Endothelial cell of umbilical vein (primary cell): ENCODE data around the gene ANXA2R. TPM values are rescaled to one million over a fixed set of nuclear protein-coding genes. Genes with fewer than 3 reads are reported as not detected.
"Not testable (repeated sequence)": the region's sequence is repeated elsewhere in the genome, so short reads cannot be mapped to it uniquely, and the experiment has no call there.

ENCODE experiments used
- BruUV-seq: library from RNA; stranded (reverse); fragments of 400-500 nt; replicated peaks from 2 replicates; lab custom pipeline; 2021; lab: Mats Ljungman, UMichigan
- CTCF ChIA-PET: fragments of 300-600, 350-600 bp; sonication (Branson Sonifier 250); formaldehyde crosslinking; loops from one replicate; lab custom pipeline; 2021; ENCODE audit warnings: antibody characterized with exemption, inconsistent platforms; lab: Charles Lee
- POLR2A ChIA-PET: fragments of 300-600, 350-600 bp; sonication (Branson Sonifier 250); formaldehyde crosslinking; loops from one replicate; lab custom pipeline; 2021; ENCODE audit warnings: antibody characterized with exemption, inconsistent platforms; lab: Charles Lee
- DNase-seq: peaks from one replicate; pipeline ENCODE4 v3.0.0-alpha.2; 2011; ENCODE audit warnings: low read depth, low spot score
- FAIRE-seq: peaks from 2 replicates; lab custom pipeline; 2011; peaks lifted over from hg19 to GRCh38; lab: Jason Lieb, UNC
- H2AFZ ChIP-seq: 2 replicates; pipeline ENCODE4 v1.6.0; 2012; ENCODE audit warnings: low read depth, low read length, control low read depth, inconsistent platforms
- H3K27ac ChIP-seq: 2 replicates; pipeline ENCODE4 v1.5.1; 2011; ENCODE audit warnings: low read depth, mild to moderate bottlenecking, control low read depth, low read length, moderate library complexity; ENCODE audit not compliant: insufficient read depth
- H3K27me3 ChIP-seq, 2 experiments: 2 replicates each; pipeline versions ENCODE4 v1.6.0 to v1.6.1; 2011; ENCODE audit warnings: low read length in 2 of 2, mixed read lengths in 1 of 2; ENCODE audit not compliant: control insufficient read depth in 2 of 2, insufficient read depth in 2 of 2
- H3K36me3 ChIP-seq, 2 experiments: 2 replicates in 1 of 2; 3 replicates in 1 of 2; pipeline ENCODE4 v1.5.1; 2011; ENCODE audit warnings: low read length in 2 of 2, mild to moderate bottlenecking in 1 of 2, moderate library complexity in 1 of 2; ENCODE audit not compliant: control insufficient read depth in 2 of 2, insufficient read depth in 2 of 2; ENCODE audit errors: extremely low read depth in 1 of 2
- H3K4me1 ChIP-seq: 3 replicates; pipeline ENCODE4 v1.5.1; 2011; ENCODE audit warnings: mild to moderate bottlenecking, low read length; ENCODE audit not compliant: control insufficient read depth, insufficient read depth; ENCODE audit errors: extremely low read depth
- H3K4me2 ChIP-seq: 2 replicates; pipeline ENCODE4 v1.6.1; 2011; ENCODE audit warnings: low read length, control low read depth, mixed read lengths; ENCODE audit not compliant: insufficient read depth
- H3K4me3 ChIP-seq, 3 experiments: fragments of 200-600 bp in 1 of 3; sonication (generic), shearing (Covaris generic) in 1 of 3; replicated peaks in 1 of 3; 2 replicates each; pipeline ENCODE4 v1.5.1; 2011 to 2016; ENCODE audit warnings: control low read depth in 3 of 3, low read length in 3 of 3, mild to moderate bottlenecking in 2 of 3, inconsistent platforms in 1 of 3, low read depth in 1 of 3, moderate library complexity in 1 of 3; ENCODE audit not compliant: insufficient read depth in 1 of 3
- H3K79me2 ChIP-seq: 2 replicates; pipeline ENCODE4 v1.6.0; 2012; ENCODE audit warnings: low read length, inconsistent platforms; ENCODE audit not compliant: control insufficient read depth, insufficient read depth
- H3K9ac ChIP-seq: replicated peaks from 2 replicates; pipeline ENCODE3; 2011; ENCODE audit warnings: low read length, control low read depth; ENCODE audit not compliant: insufficient read depth; ENCODE audit errors: extremely low read depth
- H3K9me1 ChIP-seq: replicated peaks from 3 replicates; pipeline ENCODE4 v1.6.0; 2011; ENCODE audit warnings: mild to moderate bottlenecking, low read length; ENCODE audit not compliant: control insufficient read depth, insufficient read depth; ENCODE audit errors: extremely low read depth
- H3K9me3 ChIP-seq: replicated peaks from 2 replicates; pipeline ENCODE4 v1.5.1; 2012; ENCODE audit warnings: low read length, inconsistent platforms; ENCODE audit not compliant: control insufficient read depth, insufficient read depth
- H4K20me1 ChIP-seq: replicated peaks from 2 replicates; pipeline ENCODE3; 2011; ENCODE audit warnings: mild to moderate bottlenecking, low read length; ENCODE audit not compliant: control insufficient read depth, insufficient read depth; ENCODE audit errors: extremely low read depth
- CTCF ChIP-seq, 2 donors: IDR thresholded peaks; 1 replicate in 1 of 2; 2 replicates in 1 of 2; pipeline ENCODE4 v1.5.1; 2011; ENCODE audit warnings: low read length in 2 of 2, mild to moderate bottlenecking in 2 of 2, moderate library complexity in 2 of 2, control low read depth in 1 of 2, inconsistent platforms in 1 of 2, low read depth in 1 of 2; ENCODE audit not compliant: insufficient read depth in 1 of 2; ENCODE audit errors: extremely low read depth in 1 of 2
- EZH2 ChIP-seq: IDR thresholded peaks from 2 replicates; pipeline ENCODE4 v1.6.1; 2012; ENCODE audit warnings: borderline replicate concordance, low read depth, mild to moderate bottlenecking, moderate library complexity, low read length, inconsistent platforms; ENCODE audit not compliant: severe bottlenecking
- FOS ChIP-seq: IDR thresholded peaks from 2 replicates; pipeline ENCODE4 v1.6.1; 2011; ENCODE audit warnings: mild to moderate bottlenecking, low read length, moderate library complexity, borderline replicate concordance; ENCODE audit not compliant: insufficient read depth
- GATA2 ChIP-seq: IDR thresholded peaks from 2 replicates; pipeline ENCODE4 v1.7.0; 2011; ENCODE audit warnings: low read depth, mild to moderate bottlenecking, moderate library complexity, mixed read lengths, low read length; ENCODE audit not compliant: insufficient read length, insufficient read depth
- JUN ChIP-seq: IDR thresholded peaks from 2 replicates; pipeline ENCODE4 v1.6.1; 2011; ENCODE audit warnings: borderline replicate concordance, low read depth; ENCODE audit not compliant: insufficient read length, insufficient read depth
- MAX ChIP-seq: IDR thresholded peaks from 2 replicates; pipeline ENCODE4 v1.6.1; 2011; ENCODE audit not compliant: insufficient read depth, insufficient read length
- MYC ChIP-seq: IDR thresholded peaks from one replicate; pipeline ENCODE4 v1.6.1; 2011; ENCODE audit warnings: mild to moderate bottlenecking, low read depth, low read length
- POLR2A ChIP-seq: IDR thresholded peaks from 2 replicates; pipeline ENCODE4 v1.6.1; 2012; ENCODE audit warnings: low read depth, mild to moderate bottlenecking, control low read depth, low read length
- POLR2AphosphoS5 ChIP-seq: IDR thresholded peaks from 2 replicates; pipeline ENCODE4 v1.6.1; 2012; ENCODE audit warnings: low read depth, mild to moderate bottlenecking, control low read depth, low read length, moderate library complexity; ENCODE audit not compliant: insufficient read depth
- dilution Hi-C: fragments of 300-500 bp; cut with MboI; formaldehyde crosslinking; loops from one replicate; pipeline ENCODE4 v1.15.0; 2019; ENCODE audit warnings: low sequenced_read_pairs; ENCODE audit not compliant: extremely low pct_ligation_motif_present
- intact Hi-C: fragments of 100-400 bp; cut with micrococcal nuclease; formaldehyde crosslinking; loops from one replicate; pipeline ENCODE4 v1.10.0; 2022
- polyA plus RNA-seq, 4 experiments: library from polyadenylated mRNA; depleted of rRNA in 3 of 4; stranded (reverse) in 3 of 4; unstranded in 1 of 4; fragments of >200 nt; gene quantifications; 2 replicates each; pipeline versions ENCODE4 v1.2.1 to v1.2.3, GENCODE V29; 2011 to 2012; ENCODE audit warnings: missing spikeins in 1 of 4
- total RNA-seq: library from RNA; stranded (reverse); gene quantifications from 2 replicates; pipeline ENCODE4 v1.2.3, GENCODE V29; 2021

Gene ANXA2R
- total and polyA plus RNA-seq, 2 donors (not counting 3 experiments of a cell fraction or from before 2014, with no cell fraction given): 6.6 to 10.4 TPM

DNA sequence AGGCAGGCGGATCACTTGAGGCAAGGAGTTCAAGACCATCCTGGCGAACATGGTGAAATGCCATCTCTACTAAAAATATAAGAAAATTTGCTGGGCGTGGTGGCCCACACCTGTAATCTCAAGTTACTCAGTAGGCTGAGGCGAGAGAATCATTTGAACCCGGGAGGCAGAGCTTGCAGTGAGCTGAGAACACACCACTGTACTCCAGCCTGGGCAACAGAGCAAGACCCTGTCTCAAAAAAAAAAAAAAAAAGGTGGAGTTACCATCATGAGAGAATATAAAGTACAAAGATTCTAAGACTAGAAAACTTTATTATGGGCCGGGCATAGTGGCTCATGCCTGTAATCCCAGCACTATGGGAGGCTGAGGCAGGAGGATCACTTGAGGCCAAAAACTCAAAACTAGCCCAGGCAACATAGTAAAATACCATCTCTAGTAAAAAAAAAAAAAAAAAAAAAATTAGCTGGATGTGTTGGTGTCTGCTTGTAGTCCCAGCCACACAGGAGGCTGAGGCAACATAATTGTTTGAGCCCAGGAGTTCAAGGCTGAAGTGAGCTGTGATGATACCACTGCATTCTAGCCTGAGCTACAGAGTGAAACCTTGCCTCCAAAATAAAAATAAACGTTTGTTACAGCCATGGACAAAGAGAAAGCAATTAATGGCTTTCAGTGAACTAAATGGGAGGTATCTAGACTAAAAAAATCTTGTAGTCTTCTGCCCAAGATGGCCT lies 12.9 kb downstream of the ANXA2R start:
- BruUV-seq: no TSS peak
- TF ChIP-seq JUN (no peak), FOS (no peak), GATA2 (no peak), MYC (no peak), EZH2 (no peak), MAX (no peak), POLR2AphosphoS5 (no peak), POLR2A (no peak), CTCF (IDR thresholded peaks at IDR 0.05; ENCODE audit: extremely low read depth in 1 of 2, insufficient read depth in 1 of 2, low read depth in 1 of 2, low read length in 2 of 2) (no peak)
- ChIA-PET POLR2A (interaction anchor here (0.6 kb wide), 1 partner anchor 34 kb away, joined by 6 read pairs; no protein-coding TSS in a partner anchor), CTCF (interaction anchor here (0.7 to 3.7 kb wide), 2 partner anchors 7 to 34 kb away, joined by 3 to 31 read pairs; no protein-coding TSS in a partner anchor)
- intact Hi-C loops (no loop called here), dilution Hi-C loops (no loop called here)
- H3K36me3 ChIP-seq: no peaks in the 10 kb centered on the region
- H3K27me3 ChIP-seq: no peaks in the 10 kb centered on the region
- no peaks in the 10 kb centered on the region for H3K79me2 ChIP-seq
- H3K4me2 ChIP-seq: no peak overlapping the region
- no peaks in the 10 kb centered on the region for H4K20me1 ChIP-seq
- FAIRE-seq (no peak), DNase-seq (no peak)
- H3K9me1 ChIP-seq: no peaks in the 10 kb centered on the region
- no peak overlapping the region for H3K9ac ChIP-seq
- no peaks in the 10 kb centered on the region for H3K4me1 ChIP-seq
- no peak overlapping the region for H3K4me3 ChIP-seq
- no peak overlapping the region for H2AFZ ChIP-seq
- H3K9me3 ChIP-seq: no peaks in the 10 kb centered on the region
- H3K27ac ChIP-seq: no peak overlapping the region

DNA sequence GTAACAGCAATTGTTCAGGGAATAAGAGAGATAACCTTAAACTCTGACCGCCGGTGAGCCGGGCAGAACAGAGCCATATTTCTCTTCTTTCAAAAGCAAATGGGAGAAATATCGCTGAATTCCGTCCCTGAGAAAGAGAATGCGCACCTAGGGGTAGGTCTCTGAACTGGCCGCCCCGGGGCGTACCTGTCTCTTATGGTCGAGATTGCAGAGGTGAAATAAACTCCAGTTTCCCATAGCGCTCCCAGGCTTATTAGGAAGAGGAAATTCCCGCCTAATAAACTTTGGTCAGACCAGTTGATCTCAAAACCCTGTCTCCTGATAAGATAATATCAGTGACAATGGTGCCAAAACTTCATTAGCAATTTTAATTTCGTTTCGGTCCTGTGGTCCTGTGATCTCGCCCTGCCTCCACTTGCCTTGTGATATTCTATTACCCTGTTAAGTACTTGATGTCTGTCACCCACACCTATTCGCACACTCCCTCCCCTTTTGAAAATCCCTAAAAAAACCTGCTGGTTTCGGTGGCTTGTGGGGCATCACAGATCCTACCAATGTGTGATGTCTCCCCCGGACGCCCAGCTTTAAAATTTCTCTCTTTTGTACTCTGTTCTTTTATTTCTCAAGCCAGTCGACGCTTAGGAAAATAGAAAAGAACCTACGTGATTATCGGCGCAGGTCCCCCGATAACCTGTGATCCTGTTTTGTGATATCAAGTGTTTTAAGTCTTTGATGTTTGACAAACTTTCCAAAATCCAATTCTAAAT lies 14.8 kb downstream of the ANXA2R start:
- H3K79me2 ChIP-seq, H3K9me3 ChIP-seq, dilution Hi-C loops, H4K20me1 ChIP-seq, FAIRE-seq, H3K4me2 ChIP-seq, H3K27ac ChIP-seq, intact Hi-C loops, H3K4me1 ChIP-seq, CTCF ChIA-PET, POLR2A ChIA-PET, BruUV-seq, H3K36me3 ChIP-seq, H3K27me3 ChIP-seq, H3K9me1 ChIP-seq, H2AFZ ChIP-seq, H3K9ac ChIP-seq, H3K4me3 ChIP-seq, DNase-seq: not testable (repeated sequence)
